HG02970 (cell line): ENCODE data around the gene TUBA1C.
"Not testable (repeated sequence)": the region's sequence is repeated elsewhere in the genome, so short reads cannot be mapped to it uniquely, and the experiment has no call there.

Source experiments
- ATAC-seq: cut with Tn5 transposase; IDR thresholded peaks from one replicate; pipeline ENCODE4 v1.9.1; 2021; ENCODE audit warnings: mild to moderate bottlenecking, moderate library complexity, moderate number of reproducible peaks; ENCODE audit not compliant: unreplicated experiment, low FRiP score

TUBA1C gene

DNA sequence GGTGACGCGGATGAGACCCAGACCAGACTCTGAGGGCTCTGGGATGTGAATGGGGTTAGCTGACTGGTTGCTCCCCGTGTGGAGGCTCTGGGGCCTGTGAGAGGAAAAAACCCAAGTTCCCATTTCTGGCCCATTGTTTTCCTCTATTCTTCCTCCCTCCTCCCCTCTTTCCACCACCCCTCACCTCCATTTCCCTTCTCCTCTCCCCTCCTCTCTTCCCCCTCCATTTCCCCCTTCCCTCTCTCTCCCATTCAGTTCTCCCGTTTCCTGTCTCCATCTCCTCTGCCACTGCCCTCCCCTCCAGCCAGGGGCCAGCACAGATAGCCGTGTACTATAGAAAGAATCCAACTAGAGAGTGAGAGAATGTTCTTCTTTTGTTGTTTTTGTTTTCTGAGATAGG lies 17.4 kb downstream of the TUBA1C start:
- no peak for ATAC-seq

- not testable (repeated sequence) for ATAC-seq
Observed at GRCh38 chr12:49282740-49283375, 18.0 kb downstream of the TUBA1C start.

GRCh38 chr12:49283541-49284429 lies 18.9 kb downstream of the TUBA1C start:
- ATAC-seq = no peak

DNA sequence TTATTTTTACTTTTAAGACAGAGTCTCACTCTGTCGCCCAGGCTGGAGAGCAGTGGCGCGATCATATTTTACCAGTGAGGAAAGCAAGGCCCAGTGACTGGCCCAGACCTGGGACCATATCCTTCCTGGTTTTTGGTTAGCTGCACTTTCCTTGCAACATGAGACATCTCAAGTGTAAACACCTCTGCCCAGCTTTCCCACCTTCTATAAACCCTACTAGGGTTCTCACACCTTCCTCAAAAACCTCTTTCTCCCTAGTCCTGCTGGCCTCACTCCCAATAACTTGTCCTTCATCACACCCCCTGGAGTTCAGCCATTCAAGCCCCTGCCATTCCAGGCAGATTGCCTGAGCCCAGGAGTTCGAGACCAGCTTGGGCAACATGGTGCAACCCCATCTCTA lies 19.8 kb downstream of the TUBA1C start:
- ATAC-seq = no peak

DNA sequence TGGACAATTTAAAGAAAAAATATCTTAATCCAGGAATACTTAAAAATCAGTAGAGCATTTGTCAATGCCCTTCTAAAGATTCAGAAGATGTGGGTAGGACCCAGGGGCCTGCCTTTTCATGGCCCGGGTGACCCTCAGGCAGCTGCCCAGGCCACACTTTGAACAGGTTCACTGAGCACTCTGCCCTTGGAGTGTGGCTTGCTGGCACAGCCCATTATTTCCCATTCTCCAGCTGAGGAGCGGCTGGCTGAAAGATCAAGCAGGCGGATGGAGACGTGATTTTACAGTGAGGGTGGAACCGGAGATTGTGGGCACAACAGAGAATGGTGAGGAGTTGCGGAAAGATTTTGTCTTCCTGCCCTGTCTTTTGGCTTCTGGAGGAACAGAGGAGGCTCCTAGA lies 23.0 kb downstream of the TUBA1C start:
- ATAC-seq = no peak

DNA sequence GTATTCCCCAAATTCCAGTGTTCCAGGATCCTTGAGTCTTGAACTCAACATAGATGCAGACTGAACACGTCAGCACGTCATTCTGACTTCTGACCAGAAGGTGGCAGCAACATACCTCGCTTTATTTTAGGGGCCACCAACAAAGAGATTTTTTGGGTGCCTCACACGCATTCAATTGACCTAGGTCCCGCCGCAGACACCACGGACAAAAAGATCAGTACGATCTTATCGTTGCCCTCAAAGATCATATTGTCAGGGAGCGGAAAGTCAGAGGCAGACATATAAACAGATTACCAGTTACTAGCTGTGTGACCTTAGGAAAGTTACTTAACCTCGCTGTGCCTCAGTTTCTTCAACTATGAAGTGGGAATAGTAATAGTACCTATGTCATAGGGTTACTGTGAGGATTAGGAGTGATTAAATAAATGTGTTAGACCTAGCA lies 23.6 kb downstream of the TUBA1C start:
- ATAC-seq = no peak

- ATAC-seq = no peak
Observed at GRCh38 chr12:49288922-49289555, 24.2 kb downstream of the TUBA1C start.

DNA sequence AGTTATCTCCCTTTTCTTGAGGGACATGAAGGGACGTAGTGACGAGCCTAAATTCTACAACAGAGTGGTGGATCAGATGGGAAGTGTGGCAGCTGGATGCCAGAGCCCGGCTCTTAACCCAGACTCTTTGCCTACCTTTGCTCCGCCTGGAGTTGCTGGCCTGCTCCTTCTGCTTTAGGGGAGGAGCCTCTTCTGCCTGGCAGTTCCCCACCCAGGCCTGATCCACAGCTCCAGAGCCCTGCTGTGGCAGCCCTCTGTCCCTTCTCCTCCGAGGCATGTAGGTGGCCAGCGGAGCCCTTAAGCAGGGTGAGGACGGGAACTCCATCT lies 27.8 kb downstream of the TUBA1C start:
- ATAC-seq = no peak

- no peak for ATAC-seq
Observed at GRCh38 chr12:49293056-49293956, 28.4 kb downstream of the TUBA1C start.

DNA sequence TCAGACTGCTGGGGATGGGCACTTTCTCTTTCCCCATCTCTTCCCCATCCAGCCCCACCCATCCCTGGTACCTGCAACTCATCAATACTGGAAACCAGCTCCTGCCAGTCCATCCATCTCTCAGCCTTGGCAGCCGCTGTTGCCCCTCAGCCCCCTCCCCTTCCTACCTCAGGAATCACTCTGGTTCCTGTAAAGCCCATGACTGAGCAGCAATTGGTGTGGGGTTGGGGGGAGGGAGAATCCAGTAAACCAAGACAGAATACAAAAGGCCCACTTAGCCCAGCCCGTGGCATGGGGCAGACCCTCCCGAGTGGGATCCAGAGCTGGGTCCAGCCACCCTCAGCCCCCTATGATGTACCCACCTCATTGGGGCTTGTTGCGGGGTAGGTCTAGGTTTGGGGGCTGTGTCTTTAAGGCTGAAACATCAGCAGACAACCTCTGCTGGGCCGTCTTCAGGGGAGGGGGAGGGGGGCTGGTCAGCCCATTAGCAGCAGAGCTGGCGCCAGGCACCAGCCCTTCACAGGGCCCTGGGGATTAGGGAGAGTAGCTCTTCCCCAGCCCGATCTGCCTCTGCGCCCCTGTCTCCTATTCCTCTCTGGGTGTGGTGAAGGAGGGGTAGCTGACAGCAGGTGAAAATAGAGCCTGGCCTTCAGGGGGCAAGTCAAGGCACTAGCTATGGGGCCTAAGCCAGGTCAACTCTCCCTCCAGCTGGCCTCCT lies 29.4 kb downstream of the TUBA1C start:
- ATAC-seq = no peak

GRCh38 chr12:49294804-49295081 lies 29.9 kb downstream of the TUBA1C start:
- ATAC-seq = no peak

- ATAC-seq = no peak
Observed at GRCh38 chr12:49295082-49295936, 30.4 kb downstream of the TUBA1C start, which contains the start of gene PRPH. TSS of gene PRPH (plus strand) at chr12:49295147. CDS start at chr12:49295201, 54 bp downstream.

DNA sequence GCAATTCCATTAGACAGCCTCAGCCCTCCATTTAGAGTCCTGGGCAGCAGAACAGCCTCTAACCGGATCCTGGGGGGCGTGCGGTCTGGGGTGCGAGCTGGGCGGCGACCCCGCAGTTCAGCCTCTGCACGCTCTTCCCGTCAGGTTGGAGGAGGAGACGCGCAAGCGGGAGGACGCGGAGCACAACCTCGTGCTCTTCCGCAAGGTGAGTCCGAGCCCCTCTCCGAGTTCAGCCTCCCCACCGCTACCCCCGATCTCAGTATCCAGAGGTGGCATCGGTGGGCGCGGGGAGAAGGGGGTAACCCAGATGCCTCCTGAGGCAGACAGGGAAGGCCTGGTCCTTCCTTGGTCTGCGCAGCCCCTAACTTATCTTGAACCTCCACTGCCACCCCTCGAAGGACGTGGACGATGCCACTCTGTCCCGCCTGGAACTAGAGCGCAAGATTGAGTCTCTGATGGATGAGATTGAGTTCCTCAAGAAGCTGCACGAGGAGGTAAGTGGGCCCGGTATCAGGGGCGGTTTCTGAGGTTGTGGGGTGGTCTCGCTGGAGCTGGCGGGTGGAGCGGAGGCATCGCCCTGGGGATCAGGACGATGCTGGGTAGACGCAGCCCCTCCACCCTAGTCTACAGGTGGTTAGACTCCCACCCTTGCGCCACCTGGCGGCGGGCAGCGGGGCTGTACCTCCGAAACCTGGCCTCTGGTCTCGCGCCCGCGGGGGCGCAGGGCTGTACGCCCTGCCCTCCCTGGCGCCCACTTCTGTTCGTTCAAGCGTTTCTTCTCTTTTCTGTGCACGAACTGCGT lies 31.4 kb downstream of the TUBA1C start:
- no peak for ATAC-seq

- ATAC-seq = no peak
Observed at GRCh38 chr12:49296836-49297694, 32.2 kb downstream of the TUBA1C start.

DNA sequence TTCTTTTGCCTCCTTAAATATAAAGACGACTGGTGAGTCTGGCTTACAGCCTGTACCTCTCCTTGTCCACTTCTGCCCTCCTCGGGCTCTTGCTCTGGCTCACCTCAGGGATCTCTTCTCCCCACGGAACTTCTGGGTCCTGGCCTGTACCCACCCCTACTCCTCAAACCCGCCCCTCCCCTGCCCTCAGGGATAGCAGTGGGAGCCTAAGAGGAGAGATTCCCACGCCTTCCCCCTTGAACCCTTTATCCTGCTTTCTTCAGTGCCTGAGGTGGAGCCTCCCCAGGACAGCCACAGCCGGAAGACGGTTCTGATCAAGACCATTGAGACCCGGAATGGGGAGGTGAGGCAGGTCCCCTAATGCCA lies 32.8 kb downstream of the TUBA1C start:
- no peak for ATAC-seq

- ATAC-seq = no peak
Observed at GRCh38 chr12:49298160-49298559, 33.3 kb downstream of the TUBA1C start.

GRCh38 chr12:49301760-49302159 lies 36.9 kb downstream of the TUBA1C start:
- no peak for ATAC-seq
